HCT116 (cell line): ENCODE data around the gene NUFIP2. TPM values are rescaled to one million over a fixed set of nuclear protein-coding genes. Genes with fewer than 3 reads are reported as not detected.

ENCODE experiments used
- ATAC-seq: fragments of 200-7000 bp; cut with Tn5 transposase; 2 replicates; pipeline ENCODE4 v1.9.1; 2020; ENCODE audit warnings: mild to moderate bottlenecking, moderate library complexity
- BruUV-seq: library from RNA; stranded (reverse); fragments of 400-500 nt; replicated peaks from 2 replicates; lab custom pipeline; 2021; lab: Mats Ljungman, UMichigan
- CTCF ChIA-PET: fragments of 300-600 bp; sonication (Branson Sonifier 250); formaldehyde crosslinking; loops from one replicate; lab custom pipeline; 2021; ENCODE audit warnings: antibody characterized with exemption; lab: Charles Lee
- POLR2A ChIA-PET: fragments of 300-600, 350-600 bp; sonication (Branson Sonifier 250); formaldehyde crosslinking; loops from one replicate; lab custom pipeline; 2021; ENCODE audit warnings: antibody characterized with exemption; lab: Charles Lee
- RAD21 ChIA-PET, 2 experiments: fragments of 300-600 bp; sonication (Branson Sonifier 250); formaldehyde crosslinking; loops; one replicate each; lab custom pipeline; 2023; ENCODE audit warnings: low total read pairs in 2 of 2; ENCODE audit not compliant: uncharacterized antibody in 2 of 2, unreplicated experiment in 2 of 2, low non-redundant PET in 1 of 2; lab: Charles Lee
- DNase-seq: peaks from one replicate; pipeline ENCODE4 v3.0.0-alpha.2; 2010; ENCODE audit warnings: low read depth, low spot score
- H2AFZ ChIP-seq: fragments of 200-600 bp; shearing (Covaris generic), sonication (generic); 2 replicates; pipeline ENCODE4 v1.6.1; 2017; ENCODE audit warnings: low read depth, mixed run types, mixed read lengths, antibody characterized with exemption, low read length; ENCODE audit not compliant: poor library complexity, severe bottlenecking
- H3K27ac ChIP-seq: 2 replicates; pipeline ENCODE4 v1.5.1; 2012; ENCODE audit warnings: low read depth, low read length
- H3K27me3 ChIP-seq: fragments of 200-600 bp; sonication (generic); 2 replicates; pipeline ENCODE4 v1.6.1; 2016; ENCODE audit warnings: mixed run types, low read length, mixed read lengths; ENCODE audit not compliant: insufficient read depth
- H3K36me3 ChIP-seq, 2 experiments: fragments of 200-500 bp in 1 of 2; fragments of 200-600 bp in 1 of 2; sonication (Bioruptor generic) in 1 of 2; sonication (generic) in 1 of 2; 2 replicates each; pipeline versions ENCODE4 v1.5.1 to v1.6.1; 2014 to 2016; ENCODE audit warnings: low read length in 2 of 2, inconsistent platforms in 1 of 2, mixed read lengths in 1 of 2, mixed run types in 1 of 2; ENCODE audit not compliant: insufficient read depth in 2 of 2, control insufficient read depth in 1 of 2
- H3K4me1 ChIP-seq, 2 experiments: fragments of 200-600 bp in 1 of 2; sonication (generic) in 1 of 2; 2 replicates each; pipeline versions ENCODE4 v1.5.1 to v1.6.1; 2012 to 2017; ENCODE audit warnings: low read length in 2 of 2, inconsistent platforms in 1 of 2, mild to moderate bottlenecking in 1 of 2, mixed read lengths in 1 of 2, mixed run types in 1 of 2, moderate library complexity in 1 of 2; ENCODE audit not compliant: insufficient read depth in 2 of 2, control insufficient read depth in 1 of 2
- H3K4me2 ChIP-seq: fragments of 200-600 bp; sonication (generic); 2 replicates; pipeline ENCODE4 v1.6.1; 2017; ENCODE audit warnings: mixed run types, low read length, mixed read lengths
- H3K4me3 ChIP-seq, 2 experiments: fragments of 200-600 bp in 1 of 2; sonication (generic) in 1 of 2; replicated peaks in 1 of 2; 2 replicates each; pipeline ENCODE4 v1.5.1; 2011 to 2016; ENCODE audit warnings: low read length in 2 of 2, control low read depth in 1 of 2, low read depth in 1 of 2, mild to moderate bottlenecking in 1 of 2, mixed read lengths in 1 of 2, mixed run types in 1 of 2
- H3K79me2 ChIP-seq: fragments of 200-600 bp; sonication (generic); 2 replicates; pipeline ENCODE4 v1.6.1; 2017; ENCODE audit warnings: mild to moderate bottlenecking, mixed run types, low read length, moderate library complexity, mixed read lengths; ENCODE audit not compliant: insufficient read depth
- H3K9ac ChIP-seq: fragments of 200-600 bp; sonication (generic); 2 replicates; pipeline ENCODE4 v1.6.1; 2016; ENCODE audit warnings: low read length, mixed read lengths
- H3K9me2 ChIP-seq: fragments of 200-600 bp; sonication (generic), shearing (Covaris generic); 2 replicates; pipeline ENCODE4 v1.6.1; 2017; ENCODE audit warnings: mixed run types, mild to moderate bottlenecking, moderate library complexity; ENCODE audit not compliant: insufficient read depth
- H3K9me3 ChIP-seq, 2 experiments: fragments of 200-500 bp in 1 of 2; fragments of 200-600 bp in 1 of 2; sonication (Bioruptor generic) in 1 of 2; sonication (generic) in 1 of 2; 2 replicates each; pipeline ENCODE4 v1.6.1; 2014 to 2017; ENCODE audit warnings: low read length in 2 of 2, mixed read lengths in 2 of 2, inconsistent platforms in 1 of 2, low read depth in 1 of 2, mild to moderate bottlenecking in 1 of 2, mixed run types in 1 of 2, moderate library complexity in 1 of 2; ENCODE audit not compliant: control insufficient read depth in 1 of 2, insufficient read depth in 1 of 2
- H4K20me1 ChIP-seq: fragments of 200-600 bp; sonication (generic), shearing (Covaris generic); 2 replicates; pipeline ENCODE4 v1.6.1; 2017; ENCODE audit warnings: mixed run types, mild to moderate bottlenecking, moderate library complexity; ENCODE audit not compliant: insufficient read depth
- CBX3 ChIP-seq: IDR thresholded peaks from 2 replicates; pipeline ENCODE4 v1.6.1; 2012; ENCODE audit warnings: low read depth
- EGR1 ChIP-seq: IDR thresholded peaks from 2 replicates; pipeline ENCODE4 v1.6.1; 2012; ENCODE audit warnings: low read depth
- ELF1 ChIP-seq: IDR thresholded peaks from 2 replicates; pipeline ENCODE4 v1.6.1; 2012; ENCODE audit warnings: low read depth, borderline replicate concordance
- JUND ChIP-seq: IDR thresholded peaks from 2 replicates; pipeline ENCODE4 v1.6.1; 2012
- POLR2AphosphoS5 ChIP-seq: IDR thresholded peaks from 2 replicates; pipeline ENCODE4 v1.6.1; 2011; ENCODE audit warnings: mild to moderate bottlenecking, low read depth, low read length, moderate library complexity
- RAD21 ChIP-seq: IDR thresholded peaks from 2 replicates; pipeline ENCODE4 v1.6.1; 2012; ENCODE audit warnings: low read depth, mild to moderate bottlenecking
- REST ChIP-seq: IDR thresholded peaks from 2 replicates; pipeline ENCODE4 v1.6.1; 2012; ENCODE audit warnings: low read depth
- SP1 ChIP-seq: IDR thresholded peaks from 2 replicates; pipeline ENCODE4 v1.6.1; 2012; ENCODE audit warnings: low read depth
- SRF ChIP-seq: IDR thresholded peaks from 2 replicates; pipeline ENCODE4 v1.6.1; 2012; ENCODE audit warnings: low read depth
- TCF7L2 ChIP-seq: IDR thresholded peaks from 2 replicates; pipeline ENCODE4 v1.7.0; 2011; ENCODE audit warnings: borderline replicate concordance, inconsistent platforms; ENCODE audit not compliant: insufficient read depth, insufficient read length; ENCODE audit errors: extremely low read depth
- intact Hi-C: fragments of 100-400 bp; cut with micrococcal nuclease; formaldehyde crosslinking; loops from 2 replicates; pipeline ENCODE4 v1.10.0; 2022
- total RNA-seq: library from RNA; stranded (reverse); gene quantifications from one replicate; pipeline ENCODE4 v1.2.1, GENCODE V29; 2021; ENCODE audit not compliant: unreplicated experiment
- TF ChIP-seq, protein P1 (sequence below): IDR thresholded peaks from 2 replicates; pipeline ENCODE4 v1.6.1; 2012
- TF ChIP-seq, protein P2 (sequence below): IDR thresholded peaks from 2 replicates; pipeline ENCODE4 v1.6.1; 2012

The NUFIP2 gene
- total RNA-seq, 1 experiment from 2014 or later, result 66.5 TPM

- intact Hi-C loops, result no loop called here
- no peak overlapping the region for H3K4me2 ChIP-seq
- H3K27me3 ChIP-seq, result no peaks in the 10 kb centered on the region
- RAD21 ChIA-PET, result no interaction called here
- no TSS peak for BruUV-seq
- no peak overlapping the region for H2AFZ ChIP-seq
- no peaks in the 10 kb centered on the region for H3K9me3 ChIP-seq
- POLR2A ChIA-PET, result interaction anchor here (2.2 kb wide), 1 partner anchor 9 kb away, joined by 6 read pairs; no protein-coding TSS in a partner anchor
- H3K27ac ChIP-seq, result no peak overlapping the region
- H4K20me1 ChIP-seq, result peaks cover 23% of the 10 kb centered on the region; the same call in 1 of the 2 replicates
- DNase-seq, result no peak
- H3K79me2 ChIP-seq, result peaks cover 90% of the 10 kb centered on the region
- ATAC-seq, result no peak
- no peak for TF ChIP-seq EGR1
- no peak for TF ChIP-seq CBX3
- TF ChIP-seq TCF7L2, result no peak
- TF ChIP-seq SP1, result no peak
- no peak for TF ChIP-seq JUND
- TF ChIP-seq SRF, result no peak
- TF ChIP-seq, protein P1, sequence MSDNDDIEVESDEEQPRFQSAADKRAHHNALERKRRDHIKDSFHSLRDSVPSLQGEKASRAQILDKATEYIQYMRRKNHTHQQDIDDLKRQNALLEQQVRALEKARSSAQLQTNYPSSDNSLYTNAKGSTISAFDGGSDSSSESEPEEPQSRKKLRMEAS, result no peak
- TF ChIP-seq REST, result no peak
- TF ChIP-seq, protein P2, sequence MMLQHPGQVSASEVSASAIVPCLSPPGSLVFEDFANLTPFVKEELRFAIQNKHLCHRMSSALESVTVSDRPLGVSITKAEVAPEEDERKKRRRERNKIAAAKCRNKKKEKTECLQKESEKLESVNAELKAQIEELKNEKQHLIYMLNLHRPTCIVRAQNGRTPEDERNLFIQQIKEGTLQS, result no peak
- TF ChIP-seq POLR2AphosphoS5, result no peak
- no peak for TF ChIP-seq ELF1
- TF ChIP-seq RAD21, result no peak
- TF ChIP-seq, all 23 proteins: peak for 0
- H3K36me3 ChIP-seq, result peaks cover 7 to 13% of the 10 kb centered on the region in 2 experiments; a peak in 3 of 4 replicates
- no peaks in the 10 kb centered on the region for H3K4me1 ChIP-seq
- H3K9ac ChIP-seq, result no peak overlapping the region
- CTCF ChIA-PET, result interaction anchor here (0.9 kb wide), 1 partner anchor 17 kb away, joined by 3 read pairs; no protein-coding TSS in a partner anchor
- no peaks in the 10 kb centered on the region for H3K9me2 ChIP-seq
- no peak overlapping the region for H3K4me3 ChIP-seq
Observed at GRCh38 chr17:29250666-29251065, 43.3 kb downstream of the NUFIP2 start.
